ENCODE data around the gene MSMO1. TPM values are rescaled to one million over a fixed set of nuclear protein-coding genes. Genes with fewer than 3 reads are reported as not detected.
A peak's percentile ranks its signal among the peaks of the same experiment; 100 is the strongest.

MSMO1 gene
- total and polyA plus RNA-seq, 2 experiments from 2014 or later, result 65.8 to 305 TPM

DNA sequence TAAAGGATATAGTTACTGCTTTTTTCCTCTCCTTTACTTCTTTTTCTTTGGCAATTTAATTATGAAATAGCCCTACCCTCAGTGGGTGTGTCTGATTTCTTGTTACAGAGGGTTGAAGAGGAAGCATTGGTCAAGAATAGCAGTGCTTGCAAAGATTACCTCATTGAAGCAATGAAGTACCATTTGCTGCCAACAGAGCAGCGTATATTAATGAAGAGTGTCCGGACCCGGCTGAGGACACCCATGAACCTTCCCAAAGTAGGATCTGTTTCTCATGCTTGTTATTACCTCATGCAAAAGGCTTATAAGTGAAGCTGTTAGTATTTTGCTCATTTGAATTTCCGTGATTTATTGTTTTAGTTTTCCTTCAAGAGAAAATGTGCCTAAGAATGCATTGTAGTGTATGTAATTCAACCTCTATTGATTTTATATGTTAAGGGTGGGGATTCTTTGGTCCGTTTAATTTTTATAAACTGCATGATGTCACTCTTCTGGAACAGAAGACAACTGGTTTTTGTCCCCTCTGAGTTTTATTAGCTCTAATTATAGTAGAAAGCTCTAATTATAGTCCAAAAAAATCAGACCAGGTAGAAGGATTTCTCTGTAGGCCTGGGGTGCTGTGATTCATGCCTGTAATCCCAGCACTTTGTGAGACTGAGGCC lies 27.9 kb upstream of the MSMO1 start:
- Histone ChIP-seq H3K27ac (no peak overlapping the region), H3K4me3 (no peak overlapping the region), H3K27me3 (no peaks in the 10 kb centered on the region), H3K36me3 (peaks cover 3% of the 10 kb centered on the region), H3K4me1 (ENCODE audit: low read depth) (peaks cover 8% of the 10 kb centered on the region), H3K9me3 (ENCODE audit: low read depth) (no peaks in the 10 kb centered on the region)
- DNase-seq (ENCODE audit: low read depth in 1 of 2, low spot score in 1 of 2), result no peak
- TF ChIP-seq, protein P1, sequence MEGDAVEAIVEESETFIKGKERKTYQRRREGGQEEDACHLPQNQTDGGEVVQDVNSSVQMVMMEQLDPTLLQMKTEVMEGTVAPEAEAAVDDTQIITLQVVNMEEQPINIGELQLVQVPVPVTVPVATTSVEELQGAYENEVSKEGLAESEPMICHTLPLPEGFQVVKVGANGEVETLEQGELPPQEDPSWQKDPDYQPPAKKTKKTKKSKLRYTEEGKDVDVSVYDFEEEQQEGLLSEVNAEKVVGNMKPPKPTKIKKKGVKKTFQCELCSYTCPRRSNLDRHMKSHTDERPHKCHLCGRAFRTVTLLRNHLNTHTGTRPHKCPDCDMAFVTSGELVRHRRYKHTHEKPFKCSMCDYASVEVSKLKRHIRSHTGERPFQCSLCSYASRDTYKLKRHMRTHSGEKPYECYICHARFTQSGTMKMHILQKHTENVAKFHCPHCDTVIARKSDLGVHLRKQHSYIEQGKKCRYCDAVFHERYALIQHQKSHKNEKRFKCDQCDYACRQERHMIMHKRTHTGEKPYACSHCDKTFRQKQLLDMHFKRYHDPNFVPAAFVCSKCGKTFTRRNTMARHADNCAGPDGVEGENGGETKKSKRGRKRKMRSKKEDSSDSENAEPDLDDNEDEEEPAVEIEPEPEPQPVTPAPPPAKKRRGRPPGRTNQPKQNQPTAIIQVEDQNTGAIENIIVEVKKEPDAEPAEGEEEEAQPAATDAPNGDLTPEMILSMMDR (IDR thresholded peaks at IDR 0.05; ENCODE audit: low read depth, low read length), result no peak

DNA sequence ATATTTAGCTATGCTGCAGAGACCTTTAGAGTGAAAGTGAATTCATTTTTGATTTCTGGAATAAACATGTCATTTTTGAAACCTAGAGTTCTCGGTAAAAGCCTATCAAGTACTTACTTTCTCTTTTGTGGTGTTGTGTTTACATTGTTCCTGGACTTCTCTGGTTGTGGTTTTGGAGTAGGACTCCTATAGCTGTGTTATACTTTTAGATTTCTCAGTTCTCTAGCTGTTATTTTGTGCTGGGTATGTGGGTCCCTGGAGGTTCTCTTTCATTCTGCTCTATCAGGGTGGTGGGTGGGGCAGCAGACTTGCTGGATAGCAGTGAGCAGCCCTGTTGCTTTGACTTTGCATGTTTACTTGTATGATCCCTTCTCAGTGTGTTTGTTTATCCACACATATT lies 25.6 kb upstream of the MSMO1 start:
- Histone ChIP-seq H3K4me1 (ENCODE audit: low read depth) (no peaks in the 10 kb centered on the region), H3K9me3 (ENCODE audit: low read depth) (no peaks in the 10 kb centered on the region), H3K36me3 (peaks cover 3% of the 10 kb centered on the region), H3K4me3 (no peak overlapping the region), H3K27me3 (no peaks in the 10 kb centered on the region), H3K27ac (no peak overlapping the region)
- TF ChIP-seq, protein P1 (IDR thresholded peaks at IDR 0.05; ENCODE audit: low read depth, low read length), result no peak
- DNase-seq (ENCODE audit: low read depth in 1 of 2, low spot score in 1 of 2), result peak in 1 of 2 donors; percentile 35

DNA sequence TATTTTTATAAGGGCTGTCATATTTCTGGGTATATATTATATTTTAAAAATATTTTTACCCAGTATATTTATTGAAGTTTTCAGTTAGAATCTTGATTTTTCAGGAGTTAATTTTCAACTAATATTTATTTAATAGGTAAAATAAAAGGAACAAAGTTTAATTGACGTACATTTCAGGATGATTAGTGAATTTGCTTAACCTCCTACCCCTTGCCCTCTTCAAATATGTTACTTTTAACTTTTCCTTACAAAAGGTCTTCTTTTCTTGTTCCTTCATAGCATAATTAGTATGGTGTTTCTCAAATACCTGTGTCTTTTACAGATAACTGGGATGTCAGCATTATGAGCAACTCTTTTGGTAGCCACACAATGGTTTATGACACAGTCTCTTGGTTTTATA lies 24.8 kb upstream of the MSMO1 start:
- Histone ChIP-seq H3K9me3 (ENCODE audit: low read depth) (no peaks in the 10 kb centered on the region), H3K27me3 (no peaks in the 10 kb centered on the region), H3K36me3 (peaks cover under 1% of the 10 kb centered on the region), H3K4me3 (no peak overlapping the region), H3K4me1 (ENCODE audit: low read depth) (no peaks in the 10 kb centered on the region), H3K27ac (no peak overlapping the region)
- DNase-seq (ENCODE audit: low read depth in 1 of 2, low spot score in 1 of 2), result no peak
- TF ChIP-seq, protein P1 (IDR thresholded peaks at IDR 0.05; ENCODE audit: low read depth, low read length), result no peak

DNA sequence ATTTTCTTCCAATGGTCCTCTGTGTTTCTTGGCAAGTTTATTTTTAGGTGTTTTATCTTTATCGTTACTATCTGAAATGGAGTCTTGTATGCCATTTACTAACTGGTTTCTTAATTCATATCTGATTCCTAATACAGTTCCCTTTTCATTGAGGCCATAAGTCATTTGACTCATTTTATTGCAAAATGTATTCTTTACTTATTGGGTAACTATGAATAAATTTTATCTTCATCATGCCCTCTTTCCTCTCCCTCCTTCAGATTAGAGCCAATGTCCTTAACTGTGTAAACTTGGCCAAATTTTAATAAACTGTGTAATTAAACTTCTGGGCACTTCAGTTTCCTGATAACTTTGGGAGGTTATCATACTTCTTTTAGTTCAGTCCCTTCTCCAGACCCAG lies 19.3 kb upstream of the MSMO1 start:
- TF ChIP-seq, protein P1 (IDR thresholded peaks at IDR 0.05; ENCODE audit: low read depth, low read length), result no peak
- Histone ChIP-seq H3K4me1 (ENCODE audit: low read depth) (no peaks in the 10 kb centered on the region), H3K9me3 (ENCODE audit: low read depth) (no peaks in the 10 kb centered on the region), H3K4me3 (no peak overlapping the region), H3K27me3 (no peaks in the 10 kb centered on the region), H3K27ac (no peak overlapping the region), H3K36me3 (peaks cover 4% of the 10 kb centered on the region)
- DNase-seq (ENCODE audit: low read depth in 1 of 2, low spot score in 1 of 2), result peak in 1 of 2 donors; percentile 32

DNA sequence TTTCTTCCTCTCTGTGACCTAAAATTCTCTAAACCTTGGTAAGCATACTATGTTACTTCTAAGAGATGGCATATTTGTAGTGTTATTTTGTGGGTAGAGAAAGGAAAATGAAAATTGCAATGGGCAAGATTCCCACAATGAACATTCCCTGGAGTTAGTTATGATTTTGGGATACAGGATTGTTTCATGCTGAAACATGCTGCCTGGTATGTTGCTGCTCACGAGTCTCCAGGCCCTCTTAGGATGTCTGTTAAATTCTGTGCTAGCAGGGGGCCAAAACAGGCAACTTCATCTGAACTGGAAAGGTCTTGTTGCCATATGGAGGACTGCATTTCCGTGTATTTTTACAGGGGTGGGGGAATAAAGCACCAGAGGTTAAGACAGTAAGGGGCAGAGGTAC lies 18.9 kb upstream of the MSMO1 start:
- DNase-seq (ENCODE audit: low read depth in 1 of 2, low spot score in 1 of 2), result peak in 1 of 2 donors; percentile 25
- H3K4me3 ChIP-seq, result no peak overlapping the region
- H3K9me3 ChIP-seq (ENCODE audit: low read depth), result no peaks in the 10 kb centered on the region
- H3K27me3 ChIP-seq, result no peaks in the 10 kb centered on the region
- H3K4me1 ChIP-seq (ENCODE audit: low read depth), result no peaks in the 10 kb centered on the region
- H3K27ac ChIP-seq, result no peak overlapping the region
- TF ChIP-seq, protein P1 (IDR thresholded peaks at IDR 0.05; ENCODE audit: low read depth, low read length), result no peak
- H3K36me3 ChIP-seq, result peaks cover 4% of the 10 kb centered on the region
